GM18505 (cell line): ENCODE results near the gene VAT1.
"Not testable (repeated sequence)": the region's sequence is repeated elsewhere in the genome, so short reads cannot be mapped to it uniquely, and the experiment has no call there.

ENCODE experiments used
- ATAC-seq: cut with Tn5 transposase; IDR thresholded peaks from one replicate; pipeline ENCODE4 v1.9.1; 2021; ENCODE audit not compliant: unreplicated experiment
- POLR2A ChIP-seq: IDR thresholded peaks from 4 replicates; pipeline ENCODE4 v1.6.1; 2011; ENCODE audit warnings: borderline replicate concordance; ENCODE audit not compliant: insufficient read depth, insufficient read length; ENCODE audit errors: extremely low read depth

The VAT1 gene

DNA sequence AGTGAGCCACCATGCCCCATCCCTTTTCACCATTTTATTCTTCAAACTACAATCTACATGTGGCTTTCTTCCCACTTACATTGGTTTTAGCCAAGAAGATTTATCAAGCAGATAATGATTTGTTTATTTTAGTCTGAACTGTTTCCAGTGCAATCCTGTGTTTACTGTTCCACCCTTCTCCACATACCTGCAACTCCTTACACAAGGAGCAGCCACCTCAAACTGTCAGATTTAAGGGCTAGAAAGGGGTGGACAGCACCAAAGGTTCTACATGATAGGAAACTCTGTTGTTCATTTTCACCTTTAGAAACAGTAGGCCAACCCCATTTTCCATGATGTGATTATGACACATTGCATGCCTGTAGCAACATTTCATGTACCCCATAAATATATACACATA is 39.9 kb downstream of the VAT1 start:
- TF ChIP-seq POLR2A: no peak
- ATAC-seq: no peak

- peak; percentile 40 for ATAC-seq
- TF ChIP-seq POLR2A: peak; percentile 41
These were observed 41.3 kb downstream of the VAT1 start for GRCh38 chr17:42980766-42981397.

GRCh38 chr17:42980274-42980765 is 41.9 kb downstream of the VAT1 start, which contains the start of gene RUNDC1:
RUNDC1 (plus strand) TSS chr17:42980565; CDS start chr17:42980577, 12 bp downstream.
- TF ChIP-seq POLR2A: peak; percentile 78
- ATAC-seq: peak; percentile 74

- no peak for ATAC-seq
- no peak for TF ChIP-seq POLR2A
These were observed 42.5 kb downstream of the VAT1 start, which contains the start of gene PTGES3L for GRCh38 chr17:42979511-42980273. PTGES3L (minus strand) TSS chr17:42980080; CDS start chr17:42980053, 27 bp downstream.

DNA sequence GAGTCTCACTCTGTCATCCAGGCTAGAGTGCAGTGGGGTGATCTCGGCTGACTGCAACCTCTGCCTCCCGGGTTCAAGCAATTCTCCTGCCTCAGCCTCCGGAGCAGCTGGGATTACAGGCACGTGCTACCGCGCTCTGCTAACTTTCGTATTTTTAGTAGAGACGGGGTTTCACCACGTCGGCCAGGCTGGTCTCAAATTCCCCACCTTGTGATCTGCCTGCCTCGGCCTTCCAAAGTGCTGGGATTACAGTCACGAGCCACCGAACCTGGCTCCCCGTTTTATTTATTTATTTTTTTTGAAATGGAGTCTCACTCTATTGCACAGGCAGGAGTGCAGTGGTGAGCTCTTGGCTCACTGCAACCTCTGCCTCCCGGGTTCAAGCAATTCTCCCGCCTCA is 46.5 kb downstream of the VAT1 start:
- not testable (repeated sequence) for ATAC-seq

- ATAC-seq: no peak
- TF ChIP-seq POLR2A: no peak
These were observed 46.9 kb downstream of the VAT1 start for GRCh38 chr17:42975265-42975664.

GRCh38 chr17:42973323-42973722 is 48.9 kb downstream of the VAT1 start:
- ATAC-seq: not testable (repeated sequence)

DNA sequence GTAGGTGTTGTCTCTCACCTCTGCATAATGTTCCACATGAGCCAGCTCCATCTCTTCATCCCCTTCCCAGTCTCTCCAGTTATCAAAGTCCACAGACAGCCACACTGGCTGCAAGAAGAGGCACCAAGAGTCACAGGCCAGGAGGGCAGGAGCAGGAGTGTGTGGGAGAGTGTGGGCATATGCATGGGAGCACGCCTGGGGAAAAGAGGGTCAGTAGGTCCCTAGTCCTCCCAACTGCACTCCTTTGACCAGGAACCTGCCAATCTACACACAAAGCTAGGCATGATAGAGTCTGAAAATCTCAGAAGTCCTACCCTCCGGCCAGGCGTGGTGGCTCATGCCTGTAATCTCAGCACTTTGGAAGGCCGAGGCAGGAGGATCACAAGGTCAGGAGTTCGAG is 50.6 kb downstream of the VAT1 start:
- TF ChIP-seq POLR2A: no peak
- no peak for ATAC-seq

- TF ChIP-seq POLR2A: no peak
- no peak for ATAC-seq
These were observed 53.1 kb downstream of the VAT1 start for GRCh38 chr17:42969001-42969581.

GRCh38 chr17:42967925-42968324 is 54.3 kb downstream of the VAT1 start:
- no peak for ATAC-seq
- no peak for TF ChIP-seq POLR2A
